ENCODE data around the gene MKNK1.
A peak's percentile ranks its signal among the peaks of the same experiment; 100 is the strongest.

Gene MKNK1

GRCh38 chr1:46637444-46638083 lies 33.5 kb upstream of the MKNK1 start:
- DNase-seq (ENCODE audit: low spot score): no peak
- TF ChIP-seq CTCF (IDR thresholded peaks at IDR 0.05; ENCODE audit: extremely low read depth, insufficient read depth, missing control alignments): no peak
- in situ Hi-C loops (cut with MboI; ENCODE audit: low pct_unique_long_range_greater_than_20kb, low sequenced_read_pairs, unreplicated experiment): no loop called here

GRCh38 chr1:46635205-46635604 lies 31.1 kb upstream of the MKNK1 start:
- DNase-seq (ENCODE audit: low spot score): no peak
- in situ Hi-C loops (cut with MboI; ENCODE audit: low pct_unique_long_range_greater_than_20kb, low sequenced_read_pairs, unreplicated experiment): no loop called here
- no peak for TF ChIP-seq CTCF (IDR thresholded peaks at IDR 0.05; ENCODE audit: extremely low read depth, insufficient read depth, missing control alignments)

GRCh38 chr1:46630719-46631118 lies 26.7 kb upstream of the MKNK1 start:
- no peak for TF ChIP-seq CTCF (IDR thresholded peaks at IDR 0.05; ENCODE audit: extremely low read depth, insufficient read depth, missing control alignments)
- in situ Hi-C loops (cut with MboI; ENCODE audit: low pct_unique_long_range_greater_than_20kb, low sequenced_read_pairs, unreplicated experiment): no loop called here
- DNase-seq (ENCODE audit: low spot score): no peak

GRCh38 chr1:46623743-46624644 lies 19.9 kb upstream of the MKNK1 start:
- no peak for TF ChIP-seq CTCF (IDR thresholded peaks at IDR 0.05; ENCODE audit: extremely low read depth, insufficient read depth, missing control alignments)
- DNase-seq (ENCODE audit: low spot score): no peak
- in situ Hi-C loops (cut with MboI; ENCODE audit: low pct_unique_long_range_greater_than_20kb, low sequenced_read_pairs, unreplicated experiment): no loop called here

GRCh38 chr1:46622344-46622743 lies 18.3 kb upstream of the MKNK1 start:
- in situ Hi-C loops (cut with MboI; ENCODE audit: low pct_unique_long_range_greater_than_20kb, low sequenced_read_pairs, unreplicated experiment): no loop called here

GRCh38 chr1:46621930-46622329 lies 17.9 kb upstream of the MKNK1 start:
- no peak for DNase-seq (ENCODE audit: low spot score)
- in situ Hi-C loops (cut with MboI; ENCODE audit: low pct_unique_long_range_greater_than_20kb, low sequenced_read_pairs, unreplicated experiment): no loop called here
- no peak for TF ChIP-seq CTCF (IDR thresholded peaks at IDR 0.05; ENCODE audit: extremely low read depth, insufficient read depth, missing control alignments)

More at GRCh38 chr1:46622344-46622743, 18.3 kb upstream of the MKNK1 start:
- peak; percentile 48 for TF ChIP-seq CTCF (IDR thresholded peaks at IDR 0.05; ENCODE audit: extremely low read depth, insufficient read depth, missing control alignments)
- DNase-seq (ENCODE audit: low spot score): peak; percentile 38
